Endometrial microvascular endothelial cells (primary cell): ENCODE results near the gene KCNK1. TPM values are rescaled to one million over a fixed set of nuclear protein-coding genes. Genes with fewer than 3 reads are reported as not detected.

Source experiments
- in situ Hi-C: cut with HindIII; loops from 2 replicates; pipeline ENCODE4 v1.10.0; 2017; ENCODE audit warnings: low sequenced_read_pairs, low pct_unique_long_range_greater_than_20kb; ENCODE audit errors: inconsistent ontology term
- total RNA-seq: library from RNA; depleted of rRNA; stranded (reverse); fragments of >200 nt; gene quantifications from one replicate; pipeline ENCODE4 v1.2.3, GENCODE V29; 2015; ENCODE audit errors: inconsistent ontology term

The KCNK1 gene
- total RNA-seq, 1 donor from 2014 or later: not detected

GRCh38 chr1:233629305-233629935, 15.5 kb downstream of the KCNK1 start:
- in situ Hi-C loops: no loop called here

- in situ Hi-C loops: no loop called here
These were observed 18.0 kb downstream of the KCNK1 start for GRCh38 chr1:233631810-233632405.

GRCh38 chr1:233632436-233632835, 18.5 kb downstream of the KCNK1 start:
- in situ Hi-C loops: no loop called here

- in situ Hi-C loops: no loop called here
These were observed 22.0 kb downstream of the KCNK1 start for GRCh38 chr1:233635765-233636502.

GRCh38 chr1:233636503-233636877, 22.6 kb downstream of the KCNK1 start:
- in situ Hi-C loops: no loop called here

- in situ Hi-C loops: no loop called here
These were observed 24.6 kb downstream of the KCNK1 start for GRCh38 chr1:233638513-233638912.

- in situ Hi-C loops: no loop called here
These were observed 25.7 kb downstream of the KCNK1 start for GRCh38 chr1:233639611-233640010.

GRCh38 chr1:233640179-233640578, 26.3 kb downstream of the KCNK1 start:
- in situ Hi-C loops: no loop called here

GRCh38 chr1:233641029-233641428, 27.1 kb downstream of the KCNK1 start:
- in situ Hi-C loops: no loop called here

GRCh38 chr1:233647073-233647472, 33.2 kb downstream of the KCNK1 start:
- in situ Hi-C loops: no loop called here

- in situ Hi-C loops: no loop called here
These were observed 33.7 kb downstream of the KCNK1 start for GRCh38 chr1:233647636-233648035.

GRCh38 chr1:233651061-233651460, 37.2 kb downstream of the KCNK1 start:
- in situ Hi-C loops: no loop called here

GRCh38 chr1:233651563-233652233, 37.8 kb downstream of the KCNK1 start:
- in situ Hi-C loops: no loop called here

- in situ Hi-C loops: no loop called here
These were observed 38.6 kb downstream of the KCNK1 start for GRCh38 chr1:233652526-233652925.

- in situ Hi-C loops: no loop called here
These were observed 40.9 kb downstream of the KCNK1 start for GRCh38 chr1:233654658-233655280.

GRCh38 chr1:233655301-233655740, 41.4 kb downstream of the KCNK1 start:
- in situ Hi-C loops: no loop called here

GRCh38 chr1:233656032-233656635, 42.2 kb downstream of the KCNK1 start:
- in situ Hi-C loops: no loop called here

GRCh38 chr1:233656687-233657086, 42.8 kb downstream of the KCNK1 start:
- in situ Hi-C loops: no loop called here

- in situ Hi-C loops: no loop called here
These were observed 43.6 kb downstream of the KCNK1 start for GRCh38 chr1:233657466-233657865.
